HG03342 (cell line): ENCODE measurements around the gene UBN1.

Source experiments
- ATAC-seq: cut with Tn5 transposase; IDR thresholded peaks from one replicate; pipeline ENCODE4 v1.9.1; 2021; ENCODE audit warnings: mild to moderate bottlenecking, moderate library complexity; ENCODE audit not compliant: unreplicated experiment

Gene UBN1

GRCh38 chr16:4820652-4821051 is 26.6 kb upstream of the UBN1 start:
- no peak for ATAC-seq

DNA sequence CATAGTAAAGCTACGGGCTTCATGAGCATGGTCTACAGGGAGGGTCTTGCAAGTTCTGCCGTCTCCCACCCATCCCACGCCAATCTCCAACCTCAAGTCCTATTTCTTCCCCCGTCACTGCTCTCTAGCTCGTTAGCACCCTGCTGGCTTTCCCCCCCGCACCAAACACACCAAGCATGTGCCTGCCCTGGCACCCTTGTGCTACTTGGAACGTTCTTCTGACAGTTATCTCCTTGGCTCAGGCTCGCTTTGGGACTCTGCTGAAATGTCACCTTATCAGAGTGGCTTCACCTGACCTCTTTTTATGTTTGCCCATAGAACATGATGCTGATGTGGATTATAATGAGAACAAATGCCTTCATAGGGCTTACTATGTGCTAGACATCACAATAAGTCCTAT is 22.1 kb upstream of the UBN1 start:
- ATAC-seq: no peak

- ATAC-seq: no peak
Observed at GRCh38 chr16:4826526-4826925, 20.8 kb upstream of the UBN1 start.

DNA sequence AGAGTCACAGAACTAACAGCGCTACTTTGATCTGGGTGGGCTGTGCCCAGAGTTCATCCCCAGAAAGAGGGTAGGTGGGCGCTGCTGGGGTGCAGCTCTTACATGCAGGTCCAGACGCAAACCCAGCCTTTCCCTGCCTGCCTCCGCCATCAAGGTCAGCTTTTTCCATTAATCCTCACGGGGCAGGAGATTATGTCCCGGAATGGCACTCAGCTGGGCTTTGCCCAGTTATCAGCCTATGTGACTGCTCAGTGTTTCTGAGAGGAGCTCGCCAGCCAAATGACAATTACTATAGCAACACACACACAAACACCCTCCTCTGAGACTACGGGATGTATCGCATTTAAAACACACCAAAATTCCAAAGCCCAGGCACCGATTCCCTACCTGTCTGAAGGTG is 20.3 kb upstream of the UBN1 start:
- ATAC-seq: no peak

DNA sequence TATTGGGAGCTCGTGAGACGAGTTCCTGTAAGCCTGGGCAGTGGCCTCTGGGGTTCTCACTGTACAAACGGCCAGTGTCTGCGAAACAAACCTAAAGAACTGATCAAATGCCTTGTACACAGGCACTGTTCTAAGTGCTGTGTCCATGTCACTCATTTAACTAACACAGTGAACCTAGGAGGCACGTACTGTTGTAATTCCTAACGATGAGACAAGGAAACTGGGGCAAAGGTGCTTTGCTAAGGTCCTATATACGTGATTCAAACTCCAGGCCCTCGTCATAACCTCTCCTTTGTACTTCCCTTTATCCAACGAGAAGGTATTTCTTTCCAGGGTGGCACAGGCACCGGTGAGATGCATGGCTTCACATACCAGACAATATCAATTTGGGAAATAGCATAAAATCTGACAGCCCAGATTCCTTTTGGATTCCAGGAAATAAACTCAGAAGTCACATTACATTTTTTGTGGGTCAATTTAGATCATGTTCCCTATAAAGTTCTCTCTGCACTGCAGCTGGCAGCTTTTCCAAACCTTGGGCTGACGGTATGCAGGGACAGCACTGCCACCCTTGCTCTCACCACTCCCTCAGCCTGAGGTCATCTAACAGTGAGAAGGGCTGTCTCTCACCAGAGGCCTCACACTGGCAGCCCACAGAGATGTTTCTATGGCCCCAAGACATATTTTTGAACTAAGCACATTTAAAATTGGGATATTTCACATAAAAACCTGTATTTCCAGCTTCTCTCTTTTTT is 18.5 kb upstream of the UBN1 start:
- no peak for ATAC-seq

DNA sequence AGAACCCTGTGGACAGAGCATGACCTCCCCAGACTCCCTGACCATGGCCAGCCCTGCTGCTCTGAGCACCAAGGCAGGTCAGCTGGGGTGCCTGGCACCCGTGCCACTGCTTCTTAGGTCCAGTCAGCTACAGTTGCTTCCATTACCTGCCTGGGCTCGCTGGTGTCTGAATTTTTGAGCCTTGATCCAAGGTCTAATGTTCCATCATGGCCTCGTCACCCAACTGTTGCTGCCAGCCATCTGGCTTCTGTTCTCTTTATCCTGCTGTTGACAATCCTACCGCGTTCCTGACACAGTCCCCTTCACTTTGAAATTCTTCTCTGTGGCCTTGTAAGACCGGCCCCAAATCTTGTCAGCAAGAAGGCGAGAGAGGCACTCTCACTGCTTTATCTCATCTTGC is 16.9 kb upstream of the UBN1 start:
- ATAC-seq: no peak

DNA sequence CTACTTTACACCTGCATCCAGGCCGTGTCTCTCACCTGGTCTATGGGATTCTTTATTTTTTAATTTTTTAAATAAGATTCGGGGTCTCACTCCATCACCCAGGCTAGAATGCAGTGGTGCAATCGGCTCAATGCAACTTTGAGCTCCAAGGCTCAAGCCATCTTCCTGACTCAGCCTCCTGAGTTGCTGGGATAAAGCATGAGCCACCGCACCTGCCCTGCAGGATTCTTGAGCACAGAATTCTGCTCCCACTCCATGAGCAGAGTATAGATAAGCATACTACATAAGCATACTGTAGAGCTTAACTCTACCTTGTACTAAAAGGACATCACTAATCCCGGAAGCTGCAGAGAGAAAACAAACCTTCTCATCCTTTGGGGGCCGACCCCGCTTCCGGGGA is 15.7 kb upstream of the UBN1 start:
- no peak for ATAC-seq

GRCh38 chr16:4832698-4833343 is 14.5 kb upstream of the UBN1 start:
- no peak for ATAC-seq

DNA sequence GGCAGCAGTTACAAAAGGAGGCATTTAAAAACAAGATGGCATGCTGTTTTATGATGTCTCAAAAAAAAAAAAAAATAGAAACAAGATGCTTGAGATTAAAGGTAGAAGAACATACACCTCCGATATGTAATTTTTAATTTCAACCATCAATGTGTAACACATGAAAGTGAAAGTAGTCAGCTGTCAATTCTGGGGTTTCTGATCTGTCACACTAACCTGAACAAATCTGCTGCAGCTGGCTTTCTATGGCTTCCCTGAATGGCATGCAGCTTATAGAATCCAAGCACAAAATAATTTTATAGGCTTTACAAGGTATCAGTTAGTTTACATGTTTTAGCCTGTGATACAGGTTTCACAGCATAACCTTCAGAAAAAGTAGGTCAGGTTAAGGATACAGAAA is 13.7 kb upstream of the UBN1 start:
- no peak for ATAC-seq

DNA sequence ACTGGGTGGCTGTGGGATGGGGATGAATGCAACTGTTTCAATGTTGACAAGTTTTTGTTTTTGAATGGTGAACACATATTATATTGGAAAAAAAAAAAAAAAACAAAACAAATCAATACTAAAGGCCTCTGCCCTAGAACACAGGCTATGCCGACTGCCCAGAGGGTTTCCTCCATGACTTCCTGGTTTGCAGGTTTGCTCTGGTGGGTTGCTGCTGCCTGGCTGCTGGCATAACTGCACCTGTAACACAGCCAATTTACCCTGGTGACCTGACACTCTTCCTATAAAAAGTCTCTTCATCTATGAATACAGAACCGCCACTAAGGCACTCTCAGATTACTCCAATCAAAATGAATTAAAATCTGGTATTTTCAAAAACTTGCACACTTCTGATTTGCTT is 10.6 kb upstream of the UBN1 start:
- no peak for ATAC-seq

DNA sequence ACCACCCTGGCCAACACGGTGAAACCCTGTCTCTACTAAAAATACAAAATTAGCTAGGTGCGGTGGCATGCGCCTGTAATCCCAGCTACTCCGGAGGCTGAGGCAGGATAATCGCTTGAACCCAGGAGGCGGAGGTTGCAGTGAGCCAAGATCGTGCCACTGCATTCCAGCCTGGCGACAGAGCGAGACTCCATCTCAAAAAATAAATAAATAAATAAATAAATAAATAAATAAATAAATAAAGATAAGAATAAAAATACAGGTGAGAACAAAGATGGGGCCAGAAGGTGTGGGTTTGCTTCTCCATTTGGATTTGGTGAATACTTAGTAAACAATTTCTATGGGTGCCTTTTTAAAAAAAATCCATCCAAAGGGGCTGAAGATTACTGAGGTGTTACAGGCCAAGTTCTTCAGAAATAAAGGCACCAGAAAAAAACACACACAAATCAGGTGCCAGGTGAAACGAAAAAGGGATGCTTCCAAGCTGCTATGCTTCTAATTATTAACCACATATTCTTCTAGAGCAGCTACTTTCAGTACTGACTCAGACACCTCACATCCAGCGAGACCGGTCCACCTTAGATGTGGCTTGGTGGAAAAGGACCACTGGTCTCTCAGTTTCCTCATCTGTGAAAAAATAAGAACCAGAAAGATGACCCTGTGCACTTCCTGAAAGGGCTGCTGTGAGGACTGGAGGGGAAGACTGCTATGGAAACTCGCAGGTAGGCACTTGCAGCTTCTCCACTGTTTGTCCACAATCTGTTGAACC is 9.4 kb upstream of the UBN1 start:
- ATAC-seq: no peak

DNA sequence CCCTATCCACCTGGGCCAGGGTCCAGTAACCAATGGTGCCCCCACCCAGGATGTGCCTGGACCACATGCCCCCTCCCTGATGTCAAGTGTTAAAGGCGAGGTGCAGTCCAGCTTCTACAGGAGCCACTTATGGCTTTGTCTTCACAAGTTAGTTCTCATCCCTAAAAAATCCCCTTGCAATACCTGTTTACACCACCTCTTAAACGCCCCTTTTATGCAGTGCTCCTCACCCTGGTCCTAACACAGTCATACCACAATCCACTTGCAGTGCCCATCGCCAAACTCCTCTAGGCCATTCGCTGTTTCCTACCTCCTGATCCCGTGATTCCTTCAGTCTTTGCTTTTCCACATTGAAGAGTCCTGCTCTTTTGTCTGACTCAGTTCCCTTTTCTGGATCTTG is 7.3 kb upstream of the UBN1 start:
- no peak for ATAC-seq

DNA sequence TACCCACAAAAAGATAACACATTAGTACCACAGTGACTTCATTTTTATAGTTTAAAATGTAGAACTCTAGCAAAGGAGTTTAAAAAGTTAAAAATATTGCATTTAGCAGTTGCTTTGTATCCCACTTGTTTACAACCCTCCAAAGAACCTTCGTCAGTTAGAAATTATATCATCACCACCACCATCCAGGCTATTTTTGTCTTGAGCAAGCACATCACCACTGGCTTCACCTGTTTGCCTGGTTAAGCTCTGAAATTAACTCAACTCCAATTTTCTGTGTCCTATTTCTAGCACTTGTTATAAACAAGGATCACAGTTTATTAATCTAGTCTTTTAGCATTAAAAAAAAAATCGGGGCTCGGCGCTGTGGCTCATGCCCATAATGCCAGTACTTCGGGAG is 6.3 kb upstream of the UBN1 start:
- ATAC-seq: no peak

- peak; percentile 5 for ATAC-seq
Observed at GRCh38 chr16:4846503-4846900, 779 bp upstream of the UBN1 start.

DNA sequence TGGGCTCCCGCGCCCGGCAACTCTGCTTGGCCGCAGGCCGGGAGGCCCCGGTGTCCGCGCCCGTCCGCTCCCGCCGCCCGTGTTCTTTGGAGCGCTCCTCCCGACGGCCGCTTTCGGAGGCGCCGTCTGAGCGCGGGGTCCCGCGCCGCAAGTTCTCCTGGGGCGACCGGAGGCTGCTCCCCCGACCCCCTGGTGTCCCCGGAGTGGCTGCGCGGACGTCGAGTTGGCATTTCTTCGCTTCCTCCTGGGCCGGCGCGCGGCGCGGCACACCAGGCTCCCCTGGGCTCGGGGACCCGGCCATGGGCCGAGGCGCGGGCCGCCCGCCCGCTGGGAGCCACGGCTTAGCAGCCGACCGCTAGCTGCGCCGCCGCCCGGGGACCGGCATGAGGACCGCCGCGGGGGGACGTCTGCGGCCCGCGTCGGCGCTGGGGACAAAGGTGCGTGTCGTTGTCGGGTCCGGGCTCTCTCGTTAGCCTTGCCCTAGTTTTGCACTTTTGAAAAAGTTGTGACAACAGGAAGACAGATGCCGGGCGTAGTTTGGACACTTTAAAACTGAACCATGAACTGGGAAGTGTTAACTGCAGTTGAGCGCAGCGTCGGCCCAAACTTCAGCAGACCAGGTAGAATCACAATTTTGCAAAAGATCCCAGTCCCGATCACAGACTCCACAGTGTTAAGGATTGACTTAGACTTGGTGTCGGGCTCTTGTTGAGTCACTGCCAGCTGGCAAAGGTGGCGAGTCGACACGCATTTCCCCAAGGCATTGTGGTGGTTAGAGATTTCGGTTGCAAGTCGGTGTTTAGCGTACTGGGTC is 700 bp downstream of the UBN1 start:
- ATAC-seq: peak; percentile 15

- ATAC-seq: no peak
Observed at GRCh38 chr16:4850211-4850610, 2.9 kb downstream of the UBN1 start.

DNA sequence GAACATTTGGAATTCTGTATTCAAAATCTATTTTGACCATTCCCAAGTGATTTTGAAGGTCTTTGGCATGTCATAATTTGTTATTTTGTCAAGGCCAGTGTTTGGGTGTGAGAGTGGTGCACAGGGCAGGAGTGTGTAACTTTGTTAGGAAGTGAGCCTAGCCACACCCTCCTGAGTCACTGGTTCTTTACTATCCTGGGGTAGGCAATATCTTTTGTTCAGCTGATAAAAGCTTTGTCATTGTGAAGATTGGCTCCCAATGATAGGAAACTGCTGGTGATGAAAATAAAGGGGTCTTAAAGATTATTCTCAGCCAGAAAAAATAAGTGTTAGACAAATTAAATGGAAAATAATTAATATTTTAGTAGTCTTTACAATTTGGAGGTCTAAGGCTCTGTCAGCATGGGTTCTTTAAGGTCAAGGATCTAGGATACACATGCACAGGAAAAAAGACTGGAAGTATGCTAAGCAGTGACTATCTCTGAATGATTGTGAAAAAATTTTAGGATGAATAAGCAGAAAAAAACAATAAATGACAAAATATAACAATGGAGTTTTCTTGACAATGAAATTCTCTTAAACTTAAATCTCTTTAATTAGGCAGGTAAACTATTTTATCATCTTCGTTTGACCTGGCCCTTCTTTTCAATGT is 5.1 kb downstream of the UBN1 start:
- no peak for ATAC-seq

- ATAC-seq: no peak
Observed at GRCh38 chr16:4855371-4855770, 8.1 kb downstream of the UBN1 start.

- no peak for ATAC-seq
Observed at GRCh38 chr16:4855804-4856203, 8.5 kb downstream of the UBN1 start.

DNA sequence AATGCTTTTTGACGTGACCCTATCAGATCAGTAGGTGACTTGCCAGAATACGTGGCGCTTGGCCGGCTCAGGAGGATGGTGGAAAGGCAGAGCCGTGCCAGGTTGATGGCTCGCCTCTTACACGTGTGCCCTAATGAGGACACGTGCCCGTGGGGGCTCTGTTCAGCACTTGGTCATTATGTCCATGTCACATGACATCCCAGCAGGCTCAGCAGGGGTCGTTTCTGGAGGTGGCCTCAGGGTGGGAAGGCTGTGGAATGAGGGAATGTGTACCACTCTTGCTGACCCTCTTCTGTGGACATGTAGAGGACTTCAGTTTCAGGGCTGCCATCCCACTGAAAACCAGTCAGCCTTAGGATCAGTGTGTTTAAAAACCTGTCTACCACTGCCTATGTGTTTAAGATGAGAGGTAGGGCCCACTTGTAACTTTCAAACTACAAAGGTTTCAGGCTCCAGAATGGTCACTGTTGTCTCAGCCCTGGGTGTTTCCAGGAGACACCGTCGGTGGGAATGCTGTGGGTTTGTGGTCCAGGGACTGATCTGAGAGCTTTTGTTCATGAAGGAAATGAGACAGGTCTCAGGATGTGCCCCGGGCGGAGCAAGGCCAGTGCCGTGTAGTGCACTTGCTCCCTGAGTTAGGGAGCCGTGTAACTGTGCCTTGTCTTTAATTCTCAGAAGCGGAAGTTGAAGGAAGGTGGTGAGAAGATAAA is 12.1 kb downstream of the UBN1 start:
- no peak for ATAC-seq
